ENCODE data around the gene COA7. TPM values are rescaled to one million over a fixed set of nuclear protein-coding genes. Genes with fewer than 3 reads are reported as not detected.

Gene COA7
- total RNA-seq, 1 donor from 2014 or later: 13.0 TPM

DNA sequence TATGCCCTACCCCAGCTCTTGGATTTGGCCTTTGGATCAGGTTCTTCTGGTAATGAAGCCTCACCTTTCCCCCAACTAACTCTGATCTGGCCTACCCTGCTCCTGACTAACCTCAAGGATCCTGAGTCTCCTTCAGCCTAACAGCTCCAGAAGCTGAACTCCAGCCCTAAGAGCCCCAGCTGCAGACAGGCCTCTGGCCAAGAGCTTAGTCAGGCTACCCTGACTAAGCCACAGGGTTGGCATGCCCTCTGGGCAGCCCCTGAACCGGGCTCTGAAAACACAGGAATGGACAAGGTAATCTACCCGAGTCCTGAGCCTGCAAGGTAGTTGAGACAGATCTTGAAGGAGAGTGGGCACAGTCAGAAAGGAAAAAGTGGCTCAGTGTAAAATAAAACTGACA, 29.4 kb downstream of the COA7 start:
- Histone ChIP-seq H3K4me2 (no peak overlapping the region), H2AFZ (replicated peaks) (no peak overlapping the region), H3F3A (ENCODE audit: low read depth) (peaks cover 11% of the 10 kb centered on the region), H3K36me3 (no peaks in the 10 kb centered on the region), H3K4me1 (peaks cover under 1% of the 10 kb centered on the region), H3K27ac (no peak overlapping the region), H3K9ac (no peak overlapping the region), H3K9me3 (ENCODE audit: low read depth) (no peaks in the 10 kb centered on the region), H3K4me3 (no peak overlapping the region), H3K79me2 (ENCODE audit: low read depth) (no peaks in the 10 kb centered on the region), H4K20me1 (ENCODE audit: low read depth) (no peaks in the 10 kb centered on the region), H3K27me3 (no peaks in the 10 kb centered on the region)
- Mint-ChIP-seq H3K4me1 (peaks cover 26% of the 10 kb centered on the region), H3K9me3 (no peaks in the 10 kb centered on the region), H3K27me3 (ENCODE audit: insufficient read depth, low read depth) (peaks cover 9% of the 10 kb centered on the region), H3K4me3 (no peak overlapping the region), H3K27ac (no peak overlapping the region), H3K36me3 (no peaks in the 10 kb centered on the region)
- TF ChIP-seq CTCF (IDR thresholded peaks at IDR 0.05) (no peak), EZH2 (IDR thresholded peaks at IDR 0.05) (no peak), EZH2phosphoT487 (IDR thresholded peaks at IDR 0.05) (no peak)
- no peak for DNase-seq (ENCODE audit: low spot score)

DNA sequence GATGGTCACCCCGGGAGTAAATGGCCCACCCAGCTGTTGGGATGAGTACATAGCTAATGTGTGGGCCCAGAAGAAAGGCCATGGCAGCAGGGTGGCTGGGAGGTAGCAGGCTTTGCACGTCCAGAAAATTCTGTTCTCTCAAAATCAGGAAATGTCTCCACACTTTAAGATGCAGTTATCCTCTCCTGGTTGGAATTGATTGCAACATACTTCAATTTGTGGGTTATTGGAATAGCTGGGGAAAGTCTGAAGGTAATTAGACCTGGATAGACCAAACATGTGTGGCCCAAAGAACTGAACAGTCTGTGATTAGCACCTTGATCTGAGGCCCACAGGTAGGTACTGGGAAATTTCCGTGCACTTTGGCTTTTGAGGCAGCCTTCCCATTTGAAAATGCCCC, 30.2 kb downstream of the COA7 start:
- Histone ChIP-seq H3K4me3 (no peak overlapping the region), H3F3A (ENCODE audit: low read depth) (peaks cover 14% of the 10 kb centered on the region), H3K79me2 (ENCODE audit: low read depth) (no peaks in the 10 kb centered on the region), H3K9ac (no peak overlapping the region), H3K4me1 (peaks cover 7% of the 10 kb centered on the region), H3K4me2 (no peak overlapping the region), H2AFZ (replicated peaks) (no peak overlapping the region), H3K9me3 (ENCODE audit: low read depth) (no peaks in the 10 kb centered on the region), H3K27ac (no peak overlapping the region), H3K27me3 (no peaks in the 10 kb centered on the region), H3K36me3 (no peaks in the 10 kb centered on the region), H4K20me1 (ENCODE audit: low read depth) (no peaks in the 10 kb centered on the region)
- peaks cover 6% of the 10 kb centered on the region for H3K27me3 Mint-ChIP-seq (ENCODE audit: insufficient read depth, low read depth)
- TF ChIP-seq CTCF (IDR thresholded peaks at IDR 0.05) (no peak), EZH2 (IDR thresholded peaks at IDR 0.05) (no peak), EZH2phosphoT487 (IDR thresholded peaks at IDR 0.05) (no peak)
- H3K9me3 Mint-ChIP-seq: no peaks in the 10 kb centered on the region
- H3K36me3 Mint-ChIP-seq: no peaks in the 10 kb centered on the region
- H3K27ac Mint-ChIP-seq: no peak overlapping the region
- H3K4me3 Mint-ChIP-seq: no peak overlapping the region
- no peak for DNase-seq (ENCODE audit: low spot score)
- peaks cover 33% of the 10 kb centered on the region for H3K4me1 Mint-ChIP-seq

DNA sequence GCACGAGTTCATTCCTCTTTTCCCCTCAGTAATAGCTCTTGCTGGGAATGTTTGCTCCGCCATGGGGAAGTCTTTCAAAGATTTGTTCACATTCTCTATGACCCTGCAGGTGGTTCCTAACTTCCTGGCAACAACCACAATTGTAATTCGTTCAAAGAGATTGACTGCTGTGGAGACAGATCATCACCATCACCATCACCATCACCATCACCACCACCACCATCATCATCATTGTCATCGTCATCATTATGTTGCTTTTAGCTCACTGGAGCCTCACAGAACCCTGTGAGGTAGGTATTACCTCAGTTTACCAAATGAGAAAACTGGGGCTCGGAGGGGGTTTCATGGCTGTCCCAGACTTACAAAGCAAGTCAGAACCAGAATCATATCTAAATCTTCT, 30.9 kb downstream of the COA7 start:
- Histone ChIP-seq H3K9me3 (ENCODE audit: low read depth) (no peaks in the 10 kb centered on the region), H3K4me3 (no peak overlapping the region), H4K20me1 (ENCODE audit: low read depth) (no peaks in the 10 kb centered on the region), H3K9ac (no peak overlapping the region), H3K79me2 (ENCODE audit: low read depth) (no peaks in the 10 kb centered on the region), H3K4me1 (peaks cover 7% of the 10 kb centered on the region), H3K4me2 (no peak overlapping the region), H3F3A (ENCODE audit: low read depth) (peaks cover 20% of the 10 kb centered on the region), H3K36me3 (no peaks in the 10 kb centered on the region), H2AFZ (replicated peaks) (no peak overlapping the region), H3K27me3 (no peaks in the 10 kb centered on the region), H3K27ac (no peak overlapping the region)
- no peaks in the 10 kb centered on the region for H3K36me3 Mint-ChIP-seq
- H3K4me1 Mint-ChIP-seq: peaks cover 39% of the 10 kb centered on the region
- no peaks in the 10 kb centered on the region for H3K9me3 Mint-ChIP-seq
- DNase-seq (ENCODE audit: low spot score): no peak
- H3K27me3 Mint-ChIP-seq (ENCODE audit: insufficient read depth, low read depth): peaks cover 5% of the 10 kb centered on the region
- TF ChIP-seq EZH2 (IDR thresholded peaks at IDR 0.05) (no peak), CTCF (IDR thresholded peaks at IDR 0.05) (no peak), EZH2phosphoT487 (IDR thresholded peaks at IDR 0.05) (no peak)
- H3K4me3 Mint-ChIP-seq: no peak overlapping the region
- no peak overlapping the region for H3K27ac Mint-ChIP-seq

Measured in neural progenitor cell (in vitro differentiated cells).